B cell (primary cell): ENCODE results near the gene DYNC2I2. TPM values are rescaled to one million over a fixed set of nuclear protein-coding genes. Genes with fewer than 3 reads are reported as not detected.

Experiments used
- ATAC-seq: fragments of 200-7000 bp; cut with Tn5 transposase; one replicate; pipeline ENCODE4 v1.10.0; 2021; ENCODE audit warnings: low read depth, mild to moderate bottlenecking, moderate number of reproducible peaks, moderate library complexity
- CTCF ChIA-PET: fragments of 350-600 bp; sonication (Branson Sonifier 250); formaldehyde crosslinking; loops from one replicate; lab custom pipeline; 2021; ENCODE audit warnings: antibody characterized with exemption, inconsistent platforms; lab: Charles Lee
- POLR2A ChIA-PET: fragments of 350-600 bp; sonication (Branson Sonifier 250); formaldehyde crosslinking; loops from one replicate; lab custom pipeline; 2021; ENCODE audit warnings: antibody characterized with exemption; lab: Charles Lee
- DNase-seq: peaks from one replicate; pipeline ENCODE4 v3.0.0; 2013
- H2AFZ ChIP-seq: 2 replicates; pipeline ENCODE4 v1.6.1; 2012; ENCODE audit warnings: mild to moderate bottlenecking, low read depth, low read length; ENCODE audit not compliant: insufficient read depth, poor library complexity, severe bottlenecking
- H3K27ac ChIP-seq, 2 donors: 1 replicate in 1 of 2; 2 replicates in 1 of 2; pipeline ENCODE4 v1.5.1; 2012 to 2013; ENCODE audit warnings: low read length in 2 of 2, mild to moderate bottlenecking in 2 of 2, moderate library complexity in 1 of 2
- H3K27me3 ChIP-seq, 4 experiments: fragments of 200-600 bp in 1 of 4; sonication (generic) in 1 of 4; replicated peaks in 1 of 4; 1 replicate in 2 of 4; 2 replicates in 2 of 4; pipeline versions ENCODE4 v1.6.1 to v1.7.0; 2013 to 2016; ENCODE audit warnings: low read length in 3 of 4, mild to moderate bottlenecking in 2 of 4, mixed read lengths in 1 of 4, moderate library complexity in 1 of 4; ENCODE audit not compliant: insufficient read depth in 4 of 4, control insufficient read depth in 3 of 4; ENCODE audit errors: control extremely low read depth in 1 of 4
- H3K36me3 ChIP-seq, 2 experiments: replicated peaks in 1 of 2; 1 replicate in 1 of 2; 2 replicates in 1 of 2; pipeline versions ENCODE4 v1.6.1 to v1.7.1; 2013; ENCODE audit warnings: low read length in 1 of 2; ENCODE audit not compliant: insufficient read depth in 2 of 2, control insufficient read depth in 1 of 2; ENCODE audit errors: control extremely low read depth in 1 of 2, extremely low read depth in 1 of 2
- H3K4me1 ChIP-seq, 2 donors: fragments of 200-600 bp in 1 of 2; sonication (generic) in 1 of 2; 1 replicate in 1 of 2; 2 replicates in 1 of 2; pipeline versions ENCODE4 v1.5.1 to v1.6.1; 2013 to 2017; ENCODE audit warnings: low read length in 2 of 2; ENCODE audit not compliant: control insufficient read depth in 2 of 2, insufficient read depth in 2 of 2
- H3K4me2 ChIP-seq: replicated peaks from 2 replicates; pipeline ENCODE3; 2012; ENCODE audit warnings: mild to moderate bottlenecking, low read depth, low read length; ENCODE audit not compliant: poor library complexity, severe bottlenecking
- H3K4me3 ChIP-seq, 5 experiments: fragments of 200-600 bp in 1 of 5; sonication (generic) in 1 of 5; 1 replicate in 3 of 5; 2 replicates in 2 of 5; pipeline versions ENCODE4 v1.5.1 to v1.7.0; 2011 to 2016; ENCODE audit warnings: low read length in 4 of 5, mild to moderate bottlenecking in 4 of 5, low read depth in 2 of 5, control low read depth in 1 of 5, moderate library complexity in 1 of 5; ENCODE audit not compliant: insufficient read depth in 1 of 5; ENCODE audit errors: control extremely low read depth in 1 of 5, extremely low read depth in 1 of 5
- H3K79me2 ChIP-seq: fragments of 200-600 bp; sonication (generic); one replicate; pipeline ENCODE4 v1.6.0; 2016; ENCODE audit warnings: low read length; ENCODE audit not compliant: control insufficient read depth, insufficient read depth
- H3K9ac ChIP-seq: fragments of 200-600 bp; sonication (generic); 2 replicates; pipeline ENCODE4 v1.6.1; 2017; ENCODE audit warnings: mild to moderate bottlenecking, low read length, moderate library complexity
- H3K9me3 ChIP-seq, 3 donors: one replicate each; pipeline versions ENCODE4 v1.6.1 to v1.7.1; 2013; ENCODE audit warnings: low read length in 2 of 3; ENCODE audit not compliant: control insufficient read depth in 2 of 3, insufficient read depth in 1 of 3; ENCODE audit errors: control extremely low read depth in 1 of 3
- H4K20me1 ChIP-seq: 2 replicates; pipeline ENCODE4 v1.6.0; 2012; ENCODE audit warnings: mild to moderate bottlenecking, low read length; ENCODE audit not compliant: insufficient read depth, control insufficient read depth, poor library complexity, severe bottlenecking
- H3K27ac Mint-ChIP-seq: one replicate; pipeline ENCODE4 v1.8.0; 2021; ENCODE audit warnings: mixed read lengths
- H3K27me3 Mint-ChIP-seq: one replicate; pipeline ENCODE4 v1.8.0; 2021; ENCODE audit warnings: mixed read lengths
- H3K4me1 Mint-ChIP-seq: one replicate; pipeline ENCODE4 v1.8.0; 2021; ENCODE audit warnings: mixed read lengths
- H3K4me3 Mint-ChIP-seq: one replicate; pipeline ENCODE4 v1.8.0; 2021; ENCODE audit warnings: mixed read lengths
- H3K9me3 Mint-ChIP-seq: one replicate; pipeline ENCODE4 v1.8.0; 2022; ENCODE audit warnings: mixed read lengths; ENCODE audit not compliant: insufficient read depth
- CTCF ChIP-seq: fragments of 200-600 bp; IDR thresholded peaks from one replicate; pipeline ENCODE4 v1.8.0; 2022; ENCODE audit warnings: antibody characterized with exemption, mild to moderate bottlenecking
- EZH2 ChIP-seq: IDR thresholded peaks from 2 replicates; pipeline ENCODE4 v1.6.1; 2012; ENCODE audit warnings: borderline replicate concordance, low read depth, mild to moderate bottlenecking, moderate library complexity, low read length; ENCODE audit not compliant: insufficient read depth, poor library complexity, severe bottlenecking
- WGBS: methylation state at CpG from one replicate; pipeline ENCODE4 v1.1.5; 2013; ENCODE audit warnings: missing lambda C conversion rate; ENCODE audit not compliant: insufficient coverage; 5-methylcytosine and 5-hydroxymethylcytosine counted together
- intact Hi-C: fragments of 100-400 bp; cut with micrococcal nuclease; formaldehyde crosslinking; loops from one replicate; pipeline ENCODE4 v1.10.0; 2022
- polyA plus RNA-seq: library from polyadenylated mRNA; depleted of rRNA; stranded (reverse); fragments of >200 nt; gene quantifications from 2 replicates; pipeline ENCODE4 v1.2.3, GENCODE V29; 2012
- total RNA-seq, 2 donors: library from RNA; stranded (reverse); fragments of 120-200 nt in 1 of 2; gene quantifications; 1 replicate in 1 of 2; 2 replicates in 1 of 2; pipeline versions ENCODE4 v1.2.3 to v1.2.4, GENCODE V29; 2013 to 2022

The DYNC2I2 gene
- total and polyA plus RNA-seq, 2 donors (not counting 1 experiment from before 2014, with no cell fraction given): 76.6 to 109 TPM

GRCh38 chr9:128607642-128608350 lies 48.9 kb downstream of the DYNC2I2 start:
- H3K9me3 Mint-ChIP-seq: no peaks in the 10 kb centered on the region

More at GRCh38 chr9:128607642-128608350, 48.9 kb downstream of the DYNC2I2 start:
- no peak overlapping the region for H3K9ac ChIP-seq
- H3K27me3 ChIP-seq: no peaks in the 10 kb centered on the region
- CTCF ChIA-PET: no interaction called here
- no peak overlapping the region for H3K27ac ChIP-seq
- no peaks in the 10 kb centered on the region for H3K4me1 ChIP-seq
- ATAC-seq (no peak), DNase-seq (no peak)
- POLR2A ChIA-PET: no interaction called here
- WGBS: 99% methylated on average over 15 of the region's 16 CpGs
- no peaks in the 10 kb centered on the region for H4K20me1 ChIP-seq
- no peak overlapping the region for H2AFZ ChIP-seq
- no peak overlapping the region for H3K4me2 ChIP-seq
- H3K79me2 ChIP-seq: no peaks in the 10 kb centered on the region
- H3K36me3 ChIP-seq: peaks cover 16 to 84% of the 10 kb centered on the region in 2 experiments
- intact Hi-C loops: no loop called here
- H3K27me3 Mint-ChIP-seq: no peaks in the 10 kb centered on the region
- no peaks in the 10 kb centered on the region for H3K4me1 Mint-ChIP-seq
- TF ChIP-seq EZH2: no peak
- no peak for TF ChIP-seq CTCF
- no peak overlapping the region for H3K4me3 Mint-ChIP-seq
- H3K27ac Mint-ChIP-seq: no peak overlapping the region
- no peaks in the 10 kb centered on the region for H3K9me3 ChIP-seq
- H3K4me3 ChIP-seq: no peak overlapping the region
